Nucleus accumbens (tissue), 56 donors: ENCODE measurements around the gene CLDN20.
"Not testable (repeated sequence)": the region's sequence is repeated elsewhere in the genome, so short reads cannot be mapped to it uniquely, and the experiment has no call there.

ENCODE experiments used
- DNase-seq, 56 donors: peaks; one replicate each; lab custom pipeline; 2025; lab: John Stamatoyannopoulos, UW

CLDN20 gene

GRCh38 chr6:155306958-155307357 is 43.1 kb downstream of the CLDN20 start:
- DNase-seq: no peak

- no peak for DNase-seq
Measured at GRCh38 chr6:155309150-155309549, 45.3 kb downstream of the CLDN20 start.

- DNase-seq: no peak
Measured at GRCh38 chr6:155310596-155310995, 46.8 kb downstream of the CLDN20 start.

GRCh38 chr6:155311086-155311485 is 47.3 kb downstream of the CLDN20 start:
- no peak for DNase-seq

- no peak for DNase-seq
Measured at GRCh38 chr6:155311583-155311982, 47.8 kb downstream of the CLDN20 start.

- not testable (repeated sequence) for DNase-seq
Measured at GRCh38 chr6:155312950-155313349, 49.1 kb downstream of the CLDN20 start.

GRCh38 chr6:155313602-155314091 is 49.8 kb downstream of the CLDN20 start:
- DNase-seq: peak in 2 of 56 donors; percentile 0 to 7

GRCh38 chr6:155314092-155314772 is 50.4 kb downstream of the CLDN20 start, which contains the start of gene TFB1M:
Gene TFB1M, minus strand, starts transcription at chr6:155314484. Its CDS starts 56 bp downstream, at chr6:155314428.
- DNase-seq: peak; percentile 86 to 99 (median 96)

- peak in 19 of 56 donors; percentile 5 to 74 (median 43) for DNase-seq
Measured at GRCh38 chr6:155314773-155315515, 51.1 kb downstream of the CLDN20 start.

- no peak for DNase-seq
Measured at GRCh38 chr6:155315516-155315871, 51.7 kb downstream of the CLDN20 start.

GRCh38 chr6:155316419-155316818 is 52.6 kb downstream of the CLDN20 start:
- DNase-seq: no peak

GRCh38 chr6:155317186-155317585 is 53.4 kb downstream of the CLDN20 start:
- DNase-seq: no peak

- peak in 1 of 56 donors; percentile 6 for DNase-seq
Measured at GRCh38 chr6:155319902-155320301, 56.1 kb downstream of the CLDN20 start.

GRCh38 chr6:155324172-155324571 is 60.4 kb downstream of the CLDN20 start:
- no peak for DNase-seq

GRCh38 chr6:155324993-155325392 is 61.2 kb downstream of the CLDN20 start:
- no peak for DNase-seq

GRCh38 chr6:155325700-155326516 is 62.1 kb downstream of the CLDN20 start:
- no peak for DNase-seq
